DND-41 (cell line): Measurements from ENCODE around the gene SPACA5.

Source experiments
- ATAC-seq: fragments of 200-7000 bp; cut with Tn5 transposase; 3 replicates; pipeline ENCODE4 v1.9.1; 2021; ENCODE audit warnings: low read depth; ENCODE audit not compliant: insufficient read depth
- DNase-seq: peaks from one replicate; pipeline ENCODE4 v3.0.0-alpha.2; 2020
- H2AFZ ChIP-seq: 2 replicates; pipeline ENCODE4 v1.6.0; 2012; ENCODE audit warnings: low read depth, low read length
- H3K27ac ChIP-seq: 2 replicates; pipeline ENCODE4 v1.5.1; 2012; ENCODE audit warnings: low read length, inconsistent platforms
- H3K27me3 ChIP-seq: fragments of 200-600 bp; sonication (generic); 2 replicates; pipeline ENCODE4 v1.6.0; 2012; ENCODE audit warnings: low read length, mild to moderate bottlenecking, inconsistent platforms; ENCODE audit not compliant: insufficient read depth, poor library complexity
- H3K36me3 ChIP-seq: 2 replicates; pipeline ENCODE4 v1.5.1; 2012; ENCODE audit warnings: low read length, inconsistent platforms; ENCODE audit not compliant: insufficient read depth
- H3K4me1 ChIP-seq: 2 replicates; pipeline ENCODE4 v1.5.1; 2012; ENCODE audit warnings: mild to moderate bottlenecking, low read length; ENCODE audit not compliant: insufficient read depth
- H3K4me2 ChIP-seq: 2 replicates; pipeline ENCODE4 v1.6.0; 2012; ENCODE audit warnings: mild to moderate bottlenecking, moderate library complexity, low read length, inconsistent platforms; ENCODE audit not compliant: insufficient read depth
- H3K4me3 ChIP-seq, 2 experiments: fragments of 200-600 bp in 1 of 2; shearing (Covaris generic) in 1 of 2; 2 replicates each; pipeline ENCODE4 v1.5.1; 2012 to 2016; ENCODE audit warnings: inconsistent platforms in 2 of 2, low read length in 2 of 2, mild to moderate bottlenecking in 2 of 2, low read depth in 1 of 2, moderate library complexity in 1 of 2
- H3K79me2 ChIP-seq: 2 replicates; pipeline ENCODE4 v1.6.0; 2012; ENCODE audit warnings: low read length, inconsistent platforms; ENCODE audit not compliant: insufficient read depth
- H3K9ac ChIP-seq: 2 replicates; pipeline ENCODE4 v1.6.0; 2012; ENCODE audit warnings: low read depth, mild to moderate bottlenecking, inconsistent platforms, low read length, moderate library complexity
- H3K9me3 ChIP-seq: 2 replicates; pipeline ENCODE4 v1.5.1; 2012; ENCODE audit warnings: low read length, moderate library complexity, mild to moderate bottlenecking, inconsistent platforms; ENCODE audit not compliant: insufficient read depth, severe bottlenecking
- H4K20me1 ChIP-seq: 2 replicates; pipeline ENCODE4 v1.6.0; 2012; ENCODE audit warnings: low read length; ENCODE audit not compliant: insufficient read depth
- EZH2 ChIP-seq: IDR thresholded peaks from 3 replicates; pipeline ENCODE4 v1.6.1; 2012; ENCODE audit warnings: borderline replicate concordance, low read depth, mild to moderate bottlenecking, moderate library complexity, low read length, inconsistent platforms; ENCODE audit not compliant: severe bottlenecking
- TF ChIP-seq, protein P1 (sequence below): IDR thresholded peaks from 2 replicates; pipeline ENCODE4 v1.5.1; 2012; ENCODE audit warnings: borderline replicate concordance, low read length, moderate library complexity, mild to moderate bottlenecking; ENCODE audit not compliant: poor library complexity, severe bottlenecking; ENCODE audit errors: extremely low read depth

Gene SPACA5

GRCh38 chrX:48045410-48046311 is 38.9 kb downstream of the SPACA5 start:
- H3K27me3 ChIP-seq, result no peaks in the 10 kb centered on the region
- no peak overlapping the region for H3K4me2 ChIP-seq
- H3K4me3 ChIP-seq, result no peak overlapping the region
- no peaks in the 10 kb centered on the region for H3K4me1 ChIP-seq
- ATAC-seq, result no peak
- no peak overlapping the region for H2AFZ ChIP-seq
- no peaks in the 10 kb centered on the region for H3K79me2 ChIP-seq
- TF ChIP-seq, protein P1, sequence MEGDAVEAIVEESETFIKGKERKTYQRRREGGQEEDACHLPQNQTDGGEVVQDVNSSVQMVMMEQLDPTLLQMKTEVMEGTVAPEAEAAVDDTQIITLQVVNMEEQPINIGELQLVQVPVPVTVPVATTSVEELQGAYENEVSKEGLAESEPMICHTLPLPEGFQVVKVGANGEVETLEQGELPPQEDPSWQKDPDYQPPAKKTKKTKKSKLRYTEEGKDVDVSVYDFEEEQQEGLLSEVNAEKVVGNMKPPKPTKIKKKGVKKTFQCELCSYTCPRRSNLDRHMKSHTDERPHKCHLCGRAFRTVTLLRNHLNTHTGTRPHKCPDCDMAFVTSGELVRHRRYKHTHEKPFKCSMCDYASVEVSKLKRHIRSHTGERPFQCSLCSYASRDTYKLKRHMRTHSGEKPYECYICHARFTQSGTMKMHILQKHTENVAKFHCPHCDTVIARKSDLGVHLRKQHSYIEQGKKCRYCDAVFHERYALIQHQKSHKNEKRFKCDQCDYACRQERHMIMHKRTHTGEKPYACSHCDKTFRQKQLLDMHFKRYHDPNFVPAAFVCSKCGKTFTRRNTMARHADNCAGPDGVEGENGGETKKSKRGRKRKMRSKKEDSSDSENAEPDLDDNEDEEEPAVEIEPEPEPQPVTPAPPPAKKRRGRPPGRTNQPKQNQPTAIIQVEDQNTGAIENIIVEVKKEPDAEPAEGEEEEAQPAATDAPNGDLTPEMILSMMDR, result no peak
- no peak for TF ChIP-seq EZH2
- H4K20me1 ChIP-seq, result no peaks in the 10 kb centered on the region
- H3K27ac ChIP-seq, result no peak overlapping the region
- H3K9me3 ChIP-seq, result no peaks in the 10 kb centered on the region
- DNase-seq, result no peak
- H3K9ac ChIP-seq, result no peak overlapping the region
- H3K36me3 ChIP-seq, result no peaks in the 10 kb centered on the region

- DNase-seq, result no peak
- no peaks in the 10 kb centered on the region for H3K9me3 ChIP-seq
- no peaks in the 10 kb centered on the region for H4K20me1 ChIP-seq
- H3K4me1 ChIP-seq, result no peaks in the 10 kb centered on the region
- H3K4me3 ChIP-seq, result no peak overlapping the region
- no peaks in the 10 kb centered on the region for H3K27me3 ChIP-seq
- no peak overlapping the region for H3K27ac ChIP-seq
- no peaks in the 10 kb centered on the region for H3K36me3 ChIP-seq
- H3K4me2 ChIP-seq, result no peak overlapping the region
- TF ChIP-seq EZH2, result no peak
- TF ChIP-seq, protein P1, result no peak
- H3K79me2 ChIP-seq, result no peaks in the 10 kb centered on the region
- no peak for ATAC-seq
- no peak overlapping the region for H2AFZ ChIP-seq
- no peak overlapping the region for H3K9ac ChIP-seq
Observed at GRCh38 chrX:48046846-48047245, 40.1 kb downstream of the SPACA5 start.

- H3K36me3 ChIP-seq, result no peaks in the 10 kb centered on the region
- H3K4me2 ChIP-seq, result no peak overlapping the region
- DNase-seq (no peak), ATAC-seq (no peak)
- no peak overlapping the region for H3K27ac ChIP-seq
- no peaks in the 10 kb centered on the region for H3K4me1 ChIP-seq
- no peaks in the 10 kb centered on the region for H3K9me3 ChIP-seq
- no peaks in the 10 kb centered on the region for H4K20me1 ChIP-seq
- TF ChIP-seq, protein P1, result no peak
- TF ChIP-seq EZH2, result no peak
- H3K27me3 ChIP-seq, result no peaks in the 10 kb centered on the region
- no peaks in the 10 kb centered on the region for H3K79me2 ChIP-seq
- no peak overlapping the region for H2AFZ ChIP-seq
- no peak overlapping the region for H3K4me3 ChIP-seq
- no peak overlapping the region for H3K9ac ChIP-seq
Observed at GRCh38 chrX:48058621-48059295, 52.0 kb downstream of the SPACA5 start.
